GM19043 (cell line): ENCODE results near the gene NECTIN1.

Experiments
- ATAC-seq: cut with Tn5 transposase; IDR thresholded peaks from one replicate; pipeline ENCODE4 v1.9.1; 2021; ENCODE audit warnings: low read depth; ENCODE audit not compliant: unreplicated experiment

The NECTIN1 gene

DNA sequence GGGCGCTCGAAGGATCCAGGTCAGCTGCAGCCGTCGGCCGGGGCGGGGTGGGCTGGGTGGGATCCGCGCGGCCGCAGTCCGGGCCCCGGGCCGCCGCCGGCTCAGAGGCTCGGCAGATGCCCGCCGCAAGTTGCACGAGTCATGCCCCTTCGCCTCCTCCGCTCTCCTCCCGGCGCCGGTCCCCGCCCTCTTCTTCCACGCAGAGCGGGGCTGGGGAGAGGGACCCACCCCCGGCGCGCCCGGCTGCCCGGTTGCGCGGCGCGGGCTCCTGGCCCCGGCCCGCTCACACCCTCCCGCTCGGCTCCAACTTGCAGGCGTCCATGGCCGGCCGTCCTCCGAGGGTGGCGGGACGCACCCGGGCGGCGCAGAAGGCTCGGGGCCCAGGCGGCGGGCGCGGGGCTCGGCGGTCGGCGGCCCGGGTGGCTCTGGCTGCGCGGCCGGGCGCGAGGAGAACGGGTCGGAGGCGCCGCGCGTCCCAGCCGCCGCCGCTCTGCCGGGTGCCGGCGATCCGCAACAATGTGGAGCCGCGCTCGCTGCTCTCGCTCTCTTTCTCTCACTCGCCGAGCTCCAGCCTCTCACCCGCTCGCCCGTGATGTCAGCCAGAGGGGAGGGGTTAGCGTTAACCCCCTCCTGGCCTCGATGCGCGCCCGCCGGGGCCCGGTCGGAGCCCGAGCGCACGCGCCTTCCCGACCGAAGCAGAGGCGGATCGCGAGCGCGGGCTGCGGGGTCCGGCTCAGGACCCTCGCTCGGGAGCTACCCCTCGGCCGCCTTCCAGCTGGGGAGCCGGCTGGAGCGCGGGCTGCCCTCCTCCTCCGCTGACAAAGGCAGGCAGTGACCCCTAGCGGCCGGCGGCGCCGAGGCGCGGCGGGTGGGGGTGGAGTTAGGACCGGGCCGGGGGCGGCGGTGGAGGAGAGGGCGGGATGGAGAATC lies at the start of gene NECTIN1:
TSS of gene NECTIN1 (minus strand) at position 550 of the 930 bp plus-strand sequence. CDS start 647 bp downstream, outside the sequence.
- peak; percentile 70 for ATAC-seq

GRCh38 chr11:119778391-119779194 lies 49.6 kb upstream of the NECTIN1 start:
- ATAC-seq, result no peak

GRCh38 chr11:119777940-119778339 lies 48.9 kb upstream of the NECTIN1 start:
- no peak for ATAC-seq

GRCh38 chr11:119776651-119777050 lies 47.7 kb upstream of the NECTIN1 start:
- ATAC-seq, result no peak

DNA sequence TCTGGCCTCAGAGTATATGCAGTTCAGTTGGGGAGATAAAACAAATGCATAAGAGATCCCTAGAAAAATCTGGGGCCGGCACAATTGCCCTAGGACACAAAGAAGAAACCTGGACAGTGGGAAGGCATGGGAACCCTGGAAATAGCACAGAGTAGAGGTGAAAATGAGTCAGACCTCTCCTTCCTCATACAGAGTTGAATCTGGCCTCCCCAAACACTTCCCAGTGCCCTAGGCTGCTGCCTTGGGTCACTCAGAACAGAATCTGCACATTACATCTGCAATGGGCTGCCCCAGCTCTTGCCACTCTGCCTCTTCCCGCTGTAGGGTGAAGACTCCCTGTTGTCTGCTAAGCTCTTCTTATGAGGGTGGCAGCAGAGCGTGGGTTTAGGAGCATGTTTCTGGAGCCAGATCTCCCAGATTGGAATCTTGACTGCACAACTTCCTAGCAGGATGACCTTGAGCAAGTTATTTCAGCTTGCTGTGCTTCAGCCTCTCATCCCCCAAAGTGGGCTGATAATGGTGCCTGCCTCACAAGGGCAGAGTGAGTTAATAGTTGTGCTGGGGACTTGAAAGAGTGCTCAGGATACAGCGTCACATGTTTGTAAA lies 47.1 kb upstream of the NECTIN1 start:
- no peak for ATAC-seq

GRCh38 chr11:119774172-119774763 lies 45.3 kb upstream of the NECTIN1 start:
- ATAC-seq, result no peak

GRCh38 chr11:119772641-119773415 lies 43.8 kb upstream of the NECTIN1 start:
- ATAC-seq, result no peak

DNA sequence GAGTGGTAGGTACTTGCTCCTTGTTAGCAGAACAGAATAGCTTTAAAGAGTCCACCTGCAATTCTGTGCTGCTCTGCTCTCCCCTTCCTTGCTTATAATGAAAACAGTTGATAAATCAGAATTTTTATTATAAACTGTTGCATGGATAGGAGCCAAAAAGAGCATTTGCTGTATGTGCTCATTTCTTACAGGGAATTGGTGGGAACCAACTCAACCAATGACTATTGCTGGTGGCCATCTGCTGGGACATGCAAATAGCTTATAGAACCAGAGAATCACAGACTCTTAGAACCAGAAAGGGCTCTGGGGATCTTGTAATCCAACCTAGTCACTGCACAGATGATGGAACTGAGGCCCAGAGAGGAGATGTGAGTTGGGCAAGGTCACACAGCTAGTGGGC lies 43.1 kb upstream of the NECTIN1 start:
- no peak for ATAC-seq

GRCh38 chr11:119771172-119771770 lies 42.3 kb upstream of the NECTIN1 start:
- no peak for ATAC-seq

GRCh38 chr11:119765628-119766027 lies 36.6 kb upstream of the NECTIN1 start:
- no peak for ATAC-seq

DNA sequence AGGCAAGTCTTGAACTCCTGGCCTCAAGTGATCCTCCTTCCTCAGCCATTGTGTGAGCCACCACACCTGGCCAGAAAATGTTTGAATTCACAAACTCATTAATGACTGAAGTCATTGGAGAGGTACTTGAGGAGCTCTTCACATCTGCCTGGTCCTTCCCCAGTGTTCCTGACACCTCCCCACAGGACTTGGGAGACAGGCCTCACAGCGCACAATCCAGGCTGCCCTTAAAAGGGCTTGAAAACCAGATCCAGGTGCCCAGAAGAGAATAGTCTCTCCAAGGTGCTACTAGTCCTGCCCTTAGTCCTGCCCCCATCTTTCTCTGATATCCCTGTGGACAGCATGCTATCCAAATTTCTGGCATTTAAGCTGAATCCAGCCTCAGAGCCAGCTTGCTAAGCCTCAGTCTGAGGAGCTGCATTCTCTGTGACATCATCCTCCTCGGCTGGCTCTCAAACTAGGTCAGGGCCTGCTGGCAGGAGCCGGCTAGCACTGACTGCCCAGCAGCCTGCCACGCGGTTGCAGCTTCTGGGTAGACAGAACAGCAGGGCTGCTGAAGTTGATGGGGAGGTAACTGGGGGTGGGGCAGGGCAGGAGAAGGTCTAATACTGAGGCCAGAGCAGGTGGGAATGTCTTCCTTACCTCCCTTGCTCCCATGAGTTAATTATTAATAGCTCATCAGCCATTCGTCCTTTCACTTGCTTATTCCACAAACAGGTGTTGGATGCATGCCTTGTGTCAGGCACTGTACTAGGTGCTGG lies 35.3 kb upstream of the NECTIN1 start:
- ATAC-seq, result no peak

DNA sequence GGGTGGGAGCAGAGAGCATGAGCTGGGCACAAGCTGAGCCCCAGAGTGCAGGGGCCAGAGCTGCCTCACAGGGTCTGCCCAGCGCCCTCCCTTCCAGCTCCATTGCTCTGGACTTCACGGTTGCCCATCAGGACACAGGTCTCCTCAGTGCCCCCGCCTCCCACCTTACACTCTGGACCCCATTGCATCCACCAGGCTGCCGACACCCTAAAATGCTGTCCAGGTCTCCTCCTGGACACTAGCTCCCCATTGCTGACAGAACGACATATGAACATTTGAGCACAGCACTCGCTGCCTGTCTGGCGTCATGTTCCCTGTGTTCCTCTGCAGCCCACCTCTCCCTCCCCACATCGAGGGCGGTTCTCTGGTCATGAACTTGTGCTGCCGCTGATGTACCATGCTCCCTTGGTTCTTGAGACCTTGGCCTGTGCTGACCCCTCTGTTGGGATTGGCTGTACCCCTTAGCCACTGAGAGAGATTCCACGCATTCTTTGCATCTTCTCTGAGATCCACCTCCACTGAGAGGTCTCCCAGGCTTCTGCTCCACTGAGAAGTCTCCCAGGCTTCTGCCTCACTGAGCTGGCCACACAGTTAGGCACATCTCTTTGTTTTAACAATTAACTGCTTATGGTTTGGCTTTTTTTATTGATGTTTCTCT lies 34.2 kb upstream of the NECTIN1 start:
- ATAC-seq, result no peak

GRCh38 chr11:119759747-119760412 lies 30.9 kb upstream of the NECTIN1 start:
- no peak for ATAC-seq

DNA sequence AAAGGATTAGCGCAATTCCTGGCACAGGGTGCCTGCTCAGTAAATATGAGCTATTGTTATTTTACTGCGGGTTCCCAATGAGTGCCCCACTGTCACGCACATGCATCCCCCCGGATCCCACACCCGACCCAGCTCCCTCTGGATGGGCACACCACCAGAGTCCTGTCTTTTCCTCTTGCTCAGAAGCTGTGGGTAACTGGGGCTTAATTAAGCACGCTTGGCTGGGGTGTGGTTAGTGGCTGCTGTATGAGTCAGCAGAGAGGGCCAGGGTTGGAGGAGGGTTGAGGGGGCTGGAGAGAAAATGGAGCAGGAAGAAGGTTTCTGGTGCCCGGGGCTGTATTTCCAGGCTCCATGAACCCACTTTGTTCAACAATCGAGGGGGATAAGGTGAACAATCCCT lies 30.3 kb upstream of the NECTIN1 start:
- no peak for ATAC-seq

- ATAC-seq, result no peak
Measured at GRCh38 chr11:119758291-119758690, 29.3 kb upstream of the NECTIN1 start.

GRCh38 chr11:119757378-119757777 lies 28.4 kb upstream of the NECTIN1 start:
- ATAC-seq, result no peak

- no peak for ATAC-seq
Measured at GRCh38 chr11:119756169-119756865, 27.3 kb upstream of the NECTIN1 start.
